Measurements from ENCODE around the gene HTR6.

Gene HTR6

DNA sequence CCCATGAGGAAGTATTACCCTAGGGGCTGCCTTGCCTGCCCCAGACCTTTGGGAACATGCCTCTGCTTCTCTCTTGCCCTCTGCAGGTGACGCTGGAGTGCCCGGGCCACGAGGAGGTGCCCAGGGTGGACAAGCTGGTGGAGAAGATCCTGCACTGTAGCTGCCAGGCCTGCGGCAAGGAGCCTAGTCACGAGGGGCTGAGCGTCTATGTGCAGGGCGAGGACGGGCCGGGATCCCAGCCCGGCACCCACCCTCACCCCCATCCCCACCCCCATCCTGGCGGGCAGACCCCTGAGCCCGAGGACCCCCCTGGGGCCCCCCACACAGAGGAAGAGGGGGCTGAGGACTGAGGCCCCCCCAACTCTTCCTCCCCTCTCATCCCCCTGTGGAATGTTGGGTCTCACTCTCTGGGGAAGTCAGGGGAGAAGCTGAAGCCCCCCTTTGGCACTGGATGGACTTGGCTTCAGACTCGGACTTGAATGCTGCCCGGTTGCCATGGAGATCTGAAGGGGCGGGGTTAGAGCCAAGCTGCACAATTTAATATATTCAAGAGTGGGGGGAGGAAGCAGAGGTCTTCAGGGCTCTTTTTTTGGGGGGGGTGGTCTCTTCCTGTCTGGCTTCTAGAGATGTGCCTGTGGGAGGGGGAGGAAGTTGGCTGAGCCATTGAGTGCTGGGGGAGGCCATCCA is 7.8 kb upstream of the HTR6 start:
- no peak overlapping the region for H3K4me3 ChIP-seq (ENCODE audit: control insufficient read depth, low read depth, low read length)
- DNase-seq (ENCODE audit: low read depth) = no peak
- TF ChIP-seq CTCF (IDR thresholded peaks at IDR 0.05; ENCODE audit: control insufficient read depth, insufficient read depth, low read depth, low read length, missing control alignments) = no peak

DNA sequence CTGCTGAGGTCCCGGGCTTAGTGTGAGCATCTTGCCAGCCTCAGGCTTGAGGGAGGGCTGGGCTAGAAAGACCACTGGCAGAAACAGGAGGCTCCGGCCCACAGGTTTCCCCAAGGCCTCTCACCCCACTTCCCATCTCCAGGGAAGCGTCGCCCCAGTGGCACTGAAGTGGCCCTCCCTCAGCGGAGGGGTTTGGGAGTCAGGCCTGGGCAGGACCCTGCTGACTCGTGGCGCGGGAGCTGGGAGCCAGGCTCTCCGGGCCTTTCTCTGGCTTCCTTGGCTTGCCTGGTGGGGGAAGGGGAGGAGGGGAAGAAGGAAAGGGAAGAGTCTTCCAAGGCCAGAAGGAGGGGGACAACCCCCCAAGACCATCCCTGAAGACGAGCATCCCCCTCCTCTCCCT is 7.2 kb upstream of the HTR6 start:
- no peak for DNase-seq (ENCODE audit: low read depth)
- no peak overlapping the region for H3K4me3 ChIP-seq (ENCODE audit: control insufficient read depth, low read depth, low read length)
- no peak for TF ChIP-seq CTCF (IDR thresholded peaks at IDR 0.05; ENCODE audit: control insufficient read depth, insufficient read depth, low read depth, low read length, missing control alignments)

DNA sequence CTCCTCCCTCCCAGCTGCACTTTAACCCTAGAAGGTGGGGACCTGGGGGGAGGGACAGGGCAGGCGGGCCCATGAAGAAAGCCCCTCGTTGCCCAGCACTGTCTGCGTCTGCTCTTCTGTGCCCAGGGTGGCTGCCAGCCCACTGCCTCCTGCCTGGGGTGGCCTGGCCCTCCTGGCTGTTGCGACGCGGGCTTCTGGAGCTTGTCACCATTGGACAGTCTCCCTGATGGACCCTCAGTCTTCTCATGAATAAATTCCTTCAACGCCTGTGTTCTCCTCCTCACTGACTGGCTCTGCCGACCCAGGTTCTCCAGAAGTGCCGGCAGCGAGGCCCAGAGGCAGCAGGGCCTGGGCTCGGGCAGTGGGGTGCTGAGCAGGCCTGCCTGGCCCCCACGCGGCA is 6.5 kb upstream of the HTR6 start:
- TF ChIP-seq CTCF (IDR thresholded peaks at IDR 0.05; ENCODE audit: control insufficient read depth, insufficient read depth, low read depth, low read length, missing control alignments) = no peak
- no peak for DNase-seq (ENCODE audit: low read depth)
- no peak overlapping the region for H3K4me3 ChIP-seq (ENCODE audit: control insufficient read depth, low read depth, low read length)

DNA sequence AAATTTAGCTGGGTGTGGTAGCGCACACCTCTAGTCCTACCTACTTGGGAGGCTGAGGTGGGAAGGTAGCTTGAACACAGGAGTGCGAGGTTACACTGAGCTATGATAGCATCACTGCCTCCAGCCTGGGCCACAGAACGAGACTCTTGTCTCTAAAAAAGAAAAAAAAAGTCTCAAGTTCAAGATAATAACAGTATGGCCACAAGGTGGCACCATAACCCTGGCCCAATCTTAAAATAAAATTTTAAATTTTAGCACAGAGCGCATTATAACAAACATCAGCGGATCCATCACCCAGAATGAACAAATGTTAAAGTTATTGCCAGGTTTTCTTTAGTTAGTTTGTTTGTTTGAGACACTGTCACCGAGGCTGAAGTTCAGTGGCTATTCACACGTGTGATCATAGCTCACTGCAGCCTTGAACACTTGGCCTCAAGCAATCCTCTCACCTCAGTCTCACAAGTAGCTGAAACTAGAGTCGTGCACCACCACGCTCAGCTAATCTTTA is 2.9 kb upstream of the HTR6 start:
- no peak for DNase-seq (ENCODE audit: low read depth)
- H3K4me3 ChIP-seq (ENCODE audit: control insufficient read depth, low read depth, low read length) = no peak overlapping the region
- peak; percentile 60 for TF ChIP-seq CTCF (IDR thresholded peaks at IDR 0.05; ENCODE audit: control insufficient read depth, insufficient read depth, low read depth, low read length, missing control alignments)

- no peak overlapping the region for H3K4me3 ChIP-seq (ENCODE audit: control insufficient read depth, low read depth, low read length)
- DNase-seq (ENCODE audit: low read depth) = no peak
- TF ChIP-seq CTCF (IDR thresholded peaks at IDR 0.05; ENCODE audit: control insufficient read depth, insufficient read depth, low read depth, low read length, missing control alignments) = no peak
These were observed 2.4 kb upstream of the HTR6 start for GRCh38 chr1:19662313-19662712.

- no peak for DNase-seq (ENCODE audit: low read depth)
- H3K4me3 ChIP-seq (ENCODE audit: control insufficient read depth, low read depth, low read length) = no peak overlapping the region
- TF ChIP-seq CTCF (IDR thresholded peaks at IDR 0.05; ENCODE audit: control insufficient read depth, insufficient read depth, low read depth, low read length, missing control alignments) = no peak
These were observed 466 bp downstream of the HTR6 start for GRCh38 chr1:19665186-19665495.

All from AG09309 (cell line).